Keratinocyte (primary cell): ENCODE results near the gene ADAM22. TPM values are rescaled to one million over a fixed set of nuclear protein-coding genes. Genes with fewer than 3 reads are reported as not detected.

ENCODE experiments used
- DNase-seq: peaks from one replicate; pipeline ENCODE4 v3.0.0-alpha.2; 2011; ENCODE audit warnings: low read depth, missing footprints, low spot score
- FAIRE-seq: peaks from 2 replicates; lab custom pipeline; 2011; peaks lifted over from hg19 to GRCh38; lab: Jason Lieb, UNC
- H2AFZ ChIP-seq: 2 replicates; pipeline ENCODE4 v1.6.0; 2012; ENCODE audit warnings: low read length, control low read depth, inconsistent platforms; ENCODE audit not compliant: control insufficient read depth
- H3K27ac ChIP-seq: 2 replicates; pipeline ENCODE4 v1.5.1; 2011; ENCODE audit warnings: low read length; ENCODE audit not compliant: control insufficient read depth, insufficient read depth
- H3K27me3 ChIP-seq: 3 replicates; pipeline ENCODE4 v1.6.0; 2011; ENCODE audit warnings: low read length; ENCODE audit not compliant: control insufficient read depth, insufficient read depth; ENCODE audit errors: extremely low read depth
- H3K36me3 ChIP-seq, 2 experiments: 2 replicates in 1 of 2; 3 replicates in 1 of 2; pipeline ENCODE4 v1.5.1; 2011; ENCODE audit warnings: low read length in 2 of 2, mild to moderate bottlenecking in 1 of 2; ENCODE audit not compliant: control insufficient read depth in 2 of 2, insufficient read depth in 2 of 2; ENCODE audit errors: extremely low read depth in 1 of 2
- H3K4me1 ChIP-seq: 3 replicates; pipeline ENCODE4 v1.5.1; 2011; ENCODE audit warnings: low read length; ENCODE audit not compliant: control insufficient read depth, insufficient read depth; ENCODE audit errors: extremely low read depth
- H3K4me2 ChIP-seq: 3 replicates; pipeline ENCODE4 v1.6.0; 2011; ENCODE audit warnings: low read depth, low read length; ENCODE audit not compliant: control insufficient read depth, insufficient read depth; ENCODE audit errors: extremely low read depth
- H3K4me3 ChIP-seq, 3 experiments: fragments of 200-600 bp in 1 of 3; sonication (generic) in 1 of 3; 2 replicates in 2 of 3; 3 replicates in 1 of 3; pipeline ENCODE4 v1.5.1; 2011 to 2016; ENCODE audit warnings: low read length in 3 of 3, mild to moderate bottlenecking in 3 of 3, control low read depth in 2 of 3, inconsistent platforms in 1 of 3, low read depth in 1 of 3, mixed read lengths in 1 of 3, mixed run types in 1 of 3, moderate library complexity in 1 of 3; ENCODE audit not compliant: control insufficient read depth in 2 of 3, insufficient read depth in 2 of 3; ENCODE audit errors: extremely low read depth in 1 of 3
- H3K79me2 ChIP-seq: 2 replicates; pipeline ENCODE4 v1.6.0; 2012; ENCODE audit warnings: low read length; ENCODE audit not compliant: control insufficient read depth, insufficient read depth
- H3K9ac ChIP-seq: 3 replicates; pipeline ENCODE4 v1.6.0; 2011; ENCODE audit warnings: low read length; ENCODE audit not compliant: control insufficient read depth, insufficient read depth; ENCODE audit errors: extremely low read depth
- H3K9me1 ChIP-seq: 3 replicates; pipeline ENCODE4 v1.6.0; 2011; ENCODE audit warnings: low read length; ENCODE audit not compliant: control insufficient read depth, insufficient read depth; ENCODE audit errors: extremely low read depth
- H3K9me3 ChIP-seq: 2 replicates; pipeline ENCODE4 v1.5.1; 2012; ENCODE audit warnings: low read depth, low read length; ENCODE audit not compliant: control insufficient read depth
- H4K20me1 ChIP-seq: 3 replicates; pipeline ENCODE4 v1.6.0; 2011; ENCODE audit warnings: low read length; ENCODE audit not compliant: control insufficient read depth, insufficient read depth; ENCODE audit errors: extremely low read depth
- EZH2 ChIP-seq: IDR thresholded peaks from one replicate; pipeline ENCODE4 v1.6.1; 2012; ENCODE audit warnings: inconsistent platforms, mild to moderate bottlenecking, low read length, moderate library complexity
- dilution Hi-C: fragments of 300-500 bp; cut with MboI; formaldehyde crosslinking; loops from one replicate; pipeline ENCODE4 v1.7.0; 2020; ENCODE audit warnings: low sequenced_read_pairs; ENCODE audit not compliant: extremely low pct_ligation_motif_present
- polyA plus RNA-seq, 5 experiments: library from polyadenylated mRNA; depleted of rRNA in 3 of 5; stranded (reverse) in 3 of 5; stranded (forward) in 1 of 5; unstranded in 1 of 5; fragments of >200 nt; gene quantifications; 1 replicate in 1 of 5; 2 replicates in 3 of 5; 3 replicates in 1 of 5; pipeline versions ENCODE4 v1.2.1 to v1.2.3, GENCODE V29; 2011 to 2012; ENCODE audit warnings: missing spikeins in 2 of 5, low read depth in 1 of 5, low replicate concordance in 1 of 5
- TF ChIP-seq, protein P1 (sequence below), 3 experiments: IDR thresholded peaks in 1 of 3; conservative IDR thresholded peaks in 1 of 3; optimal IDR thresholded peaks in 1 of 3; 2 replicates in 2 of 3; 3 replicates in 1 of 3; pipeline versions ENCODE3 to v1.5.1; 2011; ENCODE audit warnings: low read length in 3 of 3, mild to moderate bottlenecking in 3 of 3, moderate library complexity in 2 of 3, control low read depth in 1 of 3, inconsistent platforms in 1 of 3; ENCODE audit not compliant: insufficient read depth in 2 of 3; ENCODE audit errors: extremely low read depth in 1 of 3

ADAM22 gene
- polyA plus RNA-seq, 1 donor (not counting 4 experiments of a cell fraction or from before 2014, with no cell fraction given), result 0.07 TPM

DNA sequence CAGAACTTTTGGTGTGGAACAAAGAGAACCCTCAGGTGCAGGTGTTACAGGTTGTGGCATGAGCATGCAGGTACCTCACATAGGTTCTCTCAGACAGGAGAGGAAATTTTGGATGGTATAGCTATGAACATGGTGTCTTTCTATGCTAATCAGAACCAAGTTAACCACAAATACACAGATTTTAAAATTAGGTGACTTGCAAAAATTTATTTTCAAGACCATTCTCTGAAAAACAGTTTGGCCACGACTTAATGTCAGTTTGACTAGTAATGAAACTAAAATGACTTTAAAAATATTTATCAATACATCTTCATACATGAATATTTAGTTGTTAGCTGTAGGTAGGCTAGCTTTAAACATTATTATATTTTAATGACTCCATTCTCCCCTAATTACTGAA is 156.2 kb downstream of the ADAM22 start:
- H3K36me3 ChIP-seq, result no peaks in the 10 kb centered on the region
- H3K9ac ChIP-seq, result no peak overlapping the region
- H3K4me2 ChIP-seq, result no peak overlapping the region
- dilution Hi-C loops, result no loop called here
- no peak overlapping the region for H2AFZ ChIP-seq
- H3K4me3 ChIP-seq, result no peak overlapping the region
- FAIRE-seq (no peak), DNase-seq (no peak)
- TF ChIP-seq, protein P1, sequence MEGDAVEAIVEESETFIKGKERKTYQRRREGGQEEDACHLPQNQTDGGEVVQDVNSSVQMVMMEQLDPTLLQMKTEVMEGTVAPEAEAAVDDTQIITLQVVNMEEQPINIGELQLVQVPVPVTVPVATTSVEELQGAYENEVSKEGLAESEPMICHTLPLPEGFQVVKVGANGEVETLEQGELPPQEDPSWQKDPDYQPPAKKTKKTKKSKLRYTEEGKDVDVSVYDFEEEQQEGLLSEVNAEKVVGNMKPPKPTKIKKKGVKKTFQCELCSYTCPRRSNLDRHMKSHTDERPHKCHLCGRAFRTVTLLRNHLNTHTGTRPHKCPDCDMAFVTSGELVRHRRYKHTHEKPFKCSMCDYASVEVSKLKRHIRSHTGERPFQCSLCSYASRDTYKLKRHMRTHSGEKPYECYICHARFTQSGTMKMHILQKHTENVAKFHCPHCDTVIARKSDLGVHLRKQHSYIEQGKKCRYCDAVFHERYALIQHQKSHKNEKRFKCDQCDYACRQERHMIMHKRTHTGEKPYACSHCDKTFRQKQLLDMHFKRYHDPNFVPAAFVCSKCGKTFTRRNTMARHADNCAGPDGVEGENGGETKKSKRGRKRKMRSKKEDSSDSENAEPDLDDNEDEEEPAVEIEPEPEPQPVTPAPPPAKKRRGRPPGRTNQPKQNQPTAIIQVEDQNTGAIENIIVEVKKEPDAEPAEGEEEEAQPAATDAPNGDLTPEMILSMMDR (optimal IDR thresholded peaks at IDR 0.05 in 1 of 3, IDR thresholded peaks at IDR 0.05 in 1 of 3, conservative IDR thresholded peaks at IDR 0.05 in 1 of 3; ENCODE audit: extremely low read depth in 1 of 3, insufficient read depth in 2 of 3, low read length in 3 of 3), result no peak
- no peak for TF ChIP-seq EZH2
- H3K9me3 ChIP-seq, result no peaks in the 10 kb centered on the region
- H3K4me1 ChIP-seq, result no peaks in the 10 kb centered on the region
- no peaks in the 10 kb centered on the region for H3K27me3 ChIP-seq
- H3K79me2 ChIP-seq, result no peaks in the 10 kb centered on the region
- H3K9me1 ChIP-seq, result no peaks in the 10 kb centered on the region
- H3K27ac ChIP-seq, result no peak overlapping the region
- no peaks in the 10 kb centered on the region for H4K20me1 ChIP-seq

DNA sequence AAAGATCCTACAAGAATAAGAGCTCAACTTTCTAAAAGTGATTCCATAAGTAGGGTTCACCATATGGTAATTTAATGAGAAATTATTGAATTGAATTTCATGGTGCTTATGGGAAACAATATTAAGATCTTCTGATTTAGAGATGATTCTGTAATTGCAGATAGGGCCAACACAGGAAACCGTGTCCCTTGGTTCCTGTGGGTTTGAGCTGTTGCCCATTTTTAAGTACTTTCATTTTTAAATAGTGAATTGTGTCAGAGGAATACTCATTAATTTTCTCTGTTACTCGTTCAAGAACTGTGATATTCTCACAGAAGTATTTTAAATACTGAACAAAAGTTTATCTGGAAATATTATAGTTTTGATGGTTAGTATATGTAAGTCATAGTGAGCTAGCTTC is 156.6 kb downstream of the ADAM22 start:
- dilution Hi-C loops, result no loop called here
- no peaks in the 10 kb centered on the region for H3K79me2 ChIP-seq
- H3K4me3 ChIP-seq, result no peak overlapping the region
- H3K36me3 ChIP-seq, result no peaks in the 10 kb centered on the region
- no peak overlapping the region for H3K9ac ChIP-seq
- no peak overlapping the region for H3K27ac ChIP-seq
- H3K27me3 ChIP-seq, result no peaks in the 10 kb centered on the region
- DNase-seq (no peak), FAIRE-seq (no peak)
- no peak overlapping the region for H3K4me2 ChIP-seq
- H3K4me1 ChIP-seq, result no peaks in the 10 kb centered on the region
- no peaks in the 10 kb centered on the region for H3K9me1 ChIP-seq
- TF ChIP-seq EZH2, result no peak
- no peaks in the 10 kb centered on the region for H3K9me3 ChIP-seq
- H4K20me1 ChIP-seq, result no peaks in the 10 kb centered on the region
- H2AFZ ChIP-seq, result no peak overlapping the region

DNA sequence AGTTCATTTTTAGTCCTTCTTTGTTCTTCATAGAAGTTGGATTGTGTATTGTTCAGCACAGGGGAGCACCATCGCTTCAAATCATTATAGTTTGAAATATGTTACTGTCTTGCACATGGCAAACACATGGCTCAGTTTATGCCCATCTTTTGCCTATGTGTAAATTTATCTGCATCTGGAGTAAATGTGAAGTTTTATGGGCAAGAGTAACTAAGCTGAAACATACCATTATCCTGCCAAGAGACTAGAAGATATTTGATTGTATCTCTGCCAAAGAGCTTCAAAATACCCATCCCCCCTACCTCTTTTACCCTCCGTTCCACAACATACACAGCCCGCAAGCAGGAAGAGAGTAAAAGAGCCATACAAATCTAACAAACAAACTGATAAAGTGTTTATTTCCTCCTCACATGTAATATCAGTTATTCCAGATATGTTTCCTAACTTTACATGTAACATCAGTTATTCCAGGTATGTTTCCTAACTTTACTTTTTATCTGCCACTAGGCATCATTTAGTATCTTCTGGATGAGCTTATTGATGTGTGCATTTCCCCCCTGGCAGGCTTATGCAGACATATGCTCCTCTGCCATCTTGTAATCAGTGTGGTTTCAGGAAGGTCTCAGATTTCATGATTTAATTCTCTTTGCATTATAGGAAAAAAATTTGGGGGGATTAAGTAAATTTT is 158.1 kb downstream of the ADAM22 start:
- Histone ChIP-seq H3K9ac (no peak overlapping the region), H3K27ac (no peak overlapping the region), H3K4me1 (no peaks in the 10 kb centered on the region), H2AFZ (no peak overlapping the region), H3K4me3 (no peak overlapping the region), H3K4me2 (no peak overlapping the region), H3K79me2 (no peaks in the 10 kb centered on the region), H3K36me3 (no peaks in the 10 kb centered on the region), H3K9me1 (no peaks in the 10 kb centered on the region), H4K20me1 (no peaks in the 10 kb centered on the region), H3K27me3 (no peaks in the 10 kb centered on the region), H3K9me3 (no peaks in the 10 kb centered on the region)
- FAIRE-seq, result no peak
- dilution Hi-C loops, result no loop called here
- no peak for DNase-seq
- TF ChIP-seq, protein P1 (optimal IDR thresholded peaks at IDR 0.05 in 1 of 3, IDR thresholded peaks at IDR 0.05 in 1 of 3, conservative IDR thresholded peaks at IDR 0.05 in 1 of 3; ENCODE audit: extremely low read depth in 1 of 3, insufficient read depth in 2 of 3, low read length in 3 of 3), result no peak
- no peak for TF ChIP-seq EZH2
